DND-41 (cell line): ENCODE measurements around the gene CCT7.

Experiments used
- EZH2 ChIP-seq: IDR thresholded peaks from 3 replicates; pipeline ENCODE4 v1.6.1; 2012; ENCODE audit warnings: borderline replicate concordance, low read depth, mild to moderate bottlenecking, moderate library complexity, low read length, inconsistent platforms; ENCODE audit not compliant: severe bottlenecking
- TF ChIP-seq, protein P1 (sequence below): IDR thresholded peaks from 2 replicates; pipeline ENCODE4 v1.5.1; 2012; ENCODE audit warnings: borderline replicate concordance, low read length, moderate library complexity, mild to moderate bottlenecking; ENCODE audit not compliant: poor library complexity, severe bottlenecking; ENCODE audit errors: extremely low read depth

DNA sequence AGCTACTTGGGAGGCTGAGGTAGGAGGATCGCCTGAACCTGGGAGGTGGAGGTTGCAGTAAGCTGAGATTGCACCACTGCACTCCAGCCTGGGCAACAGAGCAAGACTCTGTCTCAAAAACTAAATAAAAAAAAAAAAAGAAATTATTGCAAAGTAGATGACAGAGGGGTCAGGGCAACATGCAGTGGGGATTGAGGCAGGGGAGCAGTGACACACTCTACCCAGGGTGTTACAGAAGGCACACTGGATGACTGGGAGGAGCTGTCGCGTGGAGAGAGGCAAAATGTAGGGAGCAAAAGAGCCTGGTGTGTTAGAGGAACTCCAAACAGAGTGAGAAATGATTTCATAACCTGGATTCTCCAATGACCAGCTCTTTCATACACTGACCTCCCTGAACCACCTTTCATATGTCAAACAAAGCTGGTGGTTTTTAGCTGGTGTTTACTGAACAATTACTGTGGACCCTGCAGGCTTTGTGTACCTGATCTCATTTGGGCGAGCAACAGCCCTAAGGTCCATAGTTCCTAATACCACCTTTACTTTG is 28.1 kb downstream of the CCT7 start:
- no peak for TF ChIP-seq EZH2
- TF ChIP-seq, protein P1, sequence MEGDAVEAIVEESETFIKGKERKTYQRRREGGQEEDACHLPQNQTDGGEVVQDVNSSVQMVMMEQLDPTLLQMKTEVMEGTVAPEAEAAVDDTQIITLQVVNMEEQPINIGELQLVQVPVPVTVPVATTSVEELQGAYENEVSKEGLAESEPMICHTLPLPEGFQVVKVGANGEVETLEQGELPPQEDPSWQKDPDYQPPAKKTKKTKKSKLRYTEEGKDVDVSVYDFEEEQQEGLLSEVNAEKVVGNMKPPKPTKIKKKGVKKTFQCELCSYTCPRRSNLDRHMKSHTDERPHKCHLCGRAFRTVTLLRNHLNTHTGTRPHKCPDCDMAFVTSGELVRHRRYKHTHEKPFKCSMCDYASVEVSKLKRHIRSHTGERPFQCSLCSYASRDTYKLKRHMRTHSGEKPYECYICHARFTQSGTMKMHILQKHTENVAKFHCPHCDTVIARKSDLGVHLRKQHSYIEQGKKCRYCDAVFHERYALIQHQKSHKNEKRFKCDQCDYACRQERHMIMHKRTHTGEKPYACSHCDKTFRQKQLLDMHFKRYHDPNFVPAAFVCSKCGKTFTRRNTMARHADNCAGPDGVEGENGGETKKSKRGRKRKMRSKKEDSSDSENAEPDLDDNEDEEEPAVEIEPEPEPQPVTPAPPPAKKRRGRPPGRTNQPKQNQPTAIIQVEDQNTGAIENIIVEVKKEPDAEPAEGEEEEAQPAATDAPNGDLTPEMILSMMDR = no peak
